Activated CD4-positive, alpha-beta T cell treated with anti-CD3 and anti-CD28 coated beads for 36 hours (primary cell): Measurements from ENCODE around the gene SHH. TPM values are rescaled to one million over a fixed set of nuclear protein-coding genes. Genes with fewer than 3 reads are reported as not detected.

Experiments used
- ATAC-seq: fragments of 200-7000 bp; cut with Tn5 transposase; one replicate; pipeline ENCODE4 v1.10.0; 2021; ENCODE audit warnings: mild to moderate bottlenecking, moderate library complexity
- CTCF ChIA-PET: fragments of 350-600 bp; sonication (Branson Sonifier 250); formaldehyde crosslinking; loops from one replicate; lab custom pipeline; 2021; ENCODE audit warnings: antibody characterized with exemption; lab: Charles Lee
- POLR2A ChIA-PET: fragments of 350-600 bp; sonication (Branson Sonifier 250); formaldehyde crosslinking; loops from one replicate; lab custom pipeline; 2021; ENCODE audit warnings: antibody characterized with exemption, inconsistent platforms; lab: Charles Lee
- DNase-seq: peaks from one replicate; pipeline ENCODE4 v3.0.0-alpha.2; 2020
- H3K27ac Mint-ChIP-seq: one replicate; pipeline ENCODE4 v1.8.0; 2021; ENCODE audit warnings: mixed read lengths
- H3K27me3 Mint-ChIP-seq: one replicate; pipeline ENCODE4 v1.8.0; 2021; ENCODE audit warnings: mixed read lengths
- H3K36me3 Mint-ChIP-seq: one replicate; pipeline ENCODE4 v1.8.0; 2021; ENCODE audit warnings: low read depth, mixed read lengths
- H3K4me1 Mint-ChIP-seq: one replicate; pipeline ENCODE4 v1.8.0; 2021; ENCODE audit warnings: mixed read lengths
- H3K4me3 Mint-ChIP-seq: one replicate; pipeline ENCODE4 v1.8.0; 2021; ENCODE audit warnings: mild to moderate bottlenecking, moderate library complexity, mixed read lengths
- H3K9me3 Mint-ChIP-seq: one replicate; pipeline ENCODE4 v1.8.0; 2021; ENCODE audit warnings: low read depth, mixed read lengths
- intact Hi-C, 2 experiments: fragments of 100-400 bp; cut with DNase I in 1 of 2; cut with micrococcal nuclease in 1 of 2; formaldehyde crosslinking; loops; one replicate each; pipeline versions ENCODE4 v1.14.2 to v1.15.1; 2022 to 2024; cut with DNase I, micrococcal nuclease
- total RNA-seq, 2 experiments: library from RNA; stranded (reverse); gene quantifications; one replicate each; pipeline ENCODE4 v1.2.3, GENCODE V29; 2021

SHH gene
- total RNA-seq, 2 experiments from 2014 or later: not detected

DNA sequence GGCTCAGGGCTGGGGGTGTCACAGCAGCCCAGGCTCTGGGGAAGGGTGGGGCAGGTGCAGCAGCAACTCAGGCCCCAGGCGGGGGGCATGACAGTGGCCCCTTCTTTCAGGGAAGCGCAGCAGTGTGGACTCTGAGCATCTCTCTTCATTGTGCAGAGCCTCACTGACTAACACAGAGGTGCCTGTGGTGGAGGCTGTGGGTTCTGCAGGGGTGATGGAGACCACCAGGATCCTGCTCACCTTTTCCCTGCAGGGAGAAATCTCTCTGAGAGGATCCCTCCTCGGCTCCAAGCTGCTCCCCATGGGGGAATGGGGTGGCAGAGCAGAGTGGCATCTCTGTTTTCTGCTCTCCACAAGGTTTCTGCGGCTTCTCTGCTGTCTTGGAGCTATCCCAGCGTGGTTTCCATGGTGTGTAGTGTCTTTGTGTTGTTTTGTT lies 37.8 kb upstream of the SHH start:
- ATAC-seq (no peak), DNase-seq (no peak)
- no peak overlapping the region for H3K27ac Mint-ChIP-seq
- intact Hi-C loops: no loop called here
- no peaks in the 10 kb centered on the region for H3K4me1 Mint-ChIP-seq
- CTCF ChIA-PET: no interaction called here
- H3K9me3 Mint-ChIP-seq: peaks cover 2% of the 10 kb centered on the region
- POLR2A ChIA-PET: no interaction called here
- H3K4me3 Mint-ChIP-seq: no peak overlapping the region
- no peaks in the 10 kb centered on the region for H3K36me3 Mint-ChIP-seq
- peaks cover 9% of the 10 kb centered on the region for H3K27me3 Mint-ChIP-seq

DNA sequence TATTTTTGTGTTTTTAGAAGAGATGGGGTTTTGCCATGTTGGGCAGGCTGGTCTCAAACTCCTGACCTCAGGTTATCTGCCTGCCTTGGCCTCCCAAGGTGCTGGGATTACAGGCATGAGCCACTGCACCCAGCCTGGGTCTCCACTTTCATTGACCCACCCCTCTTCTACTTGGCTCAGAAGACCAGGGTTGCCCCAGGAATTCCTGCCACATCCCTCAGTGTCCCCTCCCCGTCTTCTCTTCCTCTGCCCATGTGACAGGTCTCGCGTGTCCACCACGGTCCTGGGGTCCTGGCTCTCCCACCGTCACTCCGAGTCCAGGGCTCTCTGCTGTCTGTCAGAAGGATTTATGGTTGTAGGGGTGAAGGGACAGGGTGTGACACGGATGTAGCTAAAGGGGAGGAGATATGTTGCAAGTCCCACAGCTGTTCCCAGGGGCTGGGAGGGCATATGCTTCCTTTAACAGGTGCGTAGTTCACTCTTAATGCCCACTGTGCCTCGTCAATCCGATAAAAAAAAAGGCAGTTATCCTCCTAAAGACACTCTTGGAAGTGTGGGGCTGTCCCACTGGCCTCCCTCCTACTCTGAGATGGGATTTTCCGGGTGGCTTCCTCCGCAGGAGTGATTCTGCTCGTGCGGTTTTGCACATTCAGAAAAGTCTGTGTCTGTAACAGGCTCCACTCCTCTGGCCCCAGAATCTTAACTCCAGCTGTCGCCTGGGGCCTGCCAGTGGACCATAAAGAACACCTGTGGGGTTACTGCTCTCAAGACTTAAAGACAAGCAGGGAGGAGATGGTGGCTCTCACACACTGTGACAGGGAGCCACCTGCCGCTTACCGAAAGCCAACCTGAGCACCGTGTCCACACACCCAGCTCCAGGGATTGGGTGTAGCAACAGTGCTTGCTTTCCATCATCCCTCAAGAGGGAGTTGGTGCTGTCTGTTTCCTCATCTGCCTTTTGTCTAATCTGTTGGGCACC lies 36.7 kb upstream of the SHH start:
- Mint-ChIP-seq H3K4me3 (no peak overlapping the region), H3K4me1 (no peaks in the 10 kb centered on the region), H3K27me3 (peaks cover 9% of the 10 kb centered on the region), H3K36me3 (no peaks in the 10 kb centered on the region), H3K9me3 (no peaks in the 10 kb centered on the region), H3K27ac (no peak overlapping the region)
- intact Hi-C loops: no loop called here
- CTCF ChIA-PET: interaction anchor here (0.7 kb wide), 1 partner anchor 215 kb away, joined by 3 read pairs; no protein-coding TSS in a partner anchor
- no peak for DNase-seq
- POLR2A ChIA-PET: interaction anchor here (0.7 kb wide), 1 partner anchor 533 kb away, joined by 6 read pairs; no protein-coding TSS in a partner anchor
- no peak for ATAC-seq

DNA sequence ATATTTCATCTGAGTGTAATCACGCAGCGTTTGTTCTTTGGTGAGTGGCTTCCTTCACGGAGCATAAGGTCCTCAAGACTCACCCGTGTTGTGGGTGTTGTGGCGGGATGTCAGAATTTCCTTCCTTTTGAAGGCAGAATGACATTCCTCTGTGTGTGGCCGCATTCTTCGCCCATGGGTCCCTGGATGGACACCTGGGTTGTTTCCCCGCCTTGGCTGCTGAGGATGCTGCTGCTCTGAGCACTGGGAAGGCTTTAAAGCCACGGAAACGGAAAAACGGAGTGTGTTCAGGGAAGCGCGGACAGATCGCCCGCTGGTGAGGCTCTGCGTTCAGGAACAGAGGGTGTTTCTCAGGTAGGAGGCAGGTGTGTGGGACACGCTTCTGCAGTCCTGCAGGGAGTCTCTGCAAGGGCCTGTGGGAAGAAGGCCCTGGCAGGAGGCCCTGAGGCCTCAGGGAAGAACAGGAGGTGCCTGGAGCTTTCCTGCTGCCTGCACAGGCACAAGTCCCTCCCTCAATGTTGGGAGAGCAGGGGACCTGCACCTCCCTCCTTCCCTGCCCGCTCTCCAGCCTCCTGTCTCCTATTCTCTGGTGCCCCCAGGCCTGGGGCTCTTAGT lies 35.7 kb upstream of the SHH start:
- Mint-ChIP-seq H3K36me3 (no peaks in the 10 kb centered on the region), H3K4me1 (no peaks in the 10 kb centered on the region), H3K27ac (no peak overlapping the region), H3K27me3 (peaks cover 9% of the 10 kb centered on the region), H3K4me3 (no peak overlapping the region), H3K9me3 (no peaks in the 10 kb centered on the region)
- intact Hi-C loops: no loop called here
- ChIA-PET CTCF (no interaction called here), POLR2A (no interaction called here)
- DNase-seq (no peak), ATAC-seq (no peak)

DNA sequence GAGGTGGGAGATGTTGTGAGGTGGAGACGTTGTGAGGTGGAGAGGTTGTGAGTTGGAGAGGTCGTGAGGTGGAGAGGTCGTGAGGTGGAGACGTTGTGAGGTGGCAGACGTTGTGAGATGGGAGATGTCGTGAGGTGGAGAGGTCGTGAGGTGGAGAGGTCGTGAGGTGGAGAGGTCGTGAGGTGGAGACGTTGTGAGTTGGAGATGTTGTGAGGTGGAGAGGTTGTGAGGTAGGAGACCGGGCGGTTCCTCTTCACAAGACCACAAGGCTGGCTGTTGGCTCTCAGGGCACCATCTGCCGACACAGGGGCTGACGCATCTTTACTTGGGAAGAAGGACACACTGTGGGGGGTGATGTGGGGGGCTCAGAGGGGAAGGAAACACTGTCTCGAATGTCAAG lies 34.7 kb upstream of the SHH start:
- H3K27me3 Mint-ChIP-seq: peaks cover 4% of the 10 kb centered on the region
- intact Hi-C loops: no loop called here
- CTCF ChIA-PET: no interaction called here

DNA sequence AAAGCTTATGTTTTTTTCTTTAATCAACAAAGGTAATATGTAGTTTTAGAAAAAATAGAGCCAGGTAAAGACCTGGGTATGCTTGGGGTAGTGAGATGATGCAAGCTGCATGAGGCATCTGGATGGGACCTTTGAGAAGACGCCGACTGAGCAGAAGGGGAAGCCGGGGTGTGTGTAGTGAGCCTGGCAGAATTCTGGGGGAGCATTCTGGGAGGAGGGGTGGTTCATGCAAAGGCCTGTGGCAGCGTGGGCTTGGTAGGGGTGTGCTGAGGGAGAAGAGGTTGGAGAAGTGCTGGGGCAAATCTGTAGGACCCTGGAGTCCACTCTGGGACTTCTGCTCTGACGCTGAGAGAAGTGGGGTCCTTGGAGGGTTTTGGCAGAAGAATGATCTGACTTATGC lies 33.9 kb upstream of the SHH start:
- intact Hi-C loops: no loop called here

More for the DNA sequence above, 34.7 kb upstream of the SHH start:
- Mint-ChIP-seq H3K27ac (no peak overlapping the region), H3K4me1 (no peaks in the 10 kb centered on the region), H3K4me3 (no peak overlapping the region), H3K36me3 (no peaks in the 10 kb centered on the region), H3K9me3 (no peaks in the 10 kb centered on the region)
- POLR2A ChIA-PET: no interaction called here
- ATAC-seq (no peak), DNase-seq (no peak)

DNA sequence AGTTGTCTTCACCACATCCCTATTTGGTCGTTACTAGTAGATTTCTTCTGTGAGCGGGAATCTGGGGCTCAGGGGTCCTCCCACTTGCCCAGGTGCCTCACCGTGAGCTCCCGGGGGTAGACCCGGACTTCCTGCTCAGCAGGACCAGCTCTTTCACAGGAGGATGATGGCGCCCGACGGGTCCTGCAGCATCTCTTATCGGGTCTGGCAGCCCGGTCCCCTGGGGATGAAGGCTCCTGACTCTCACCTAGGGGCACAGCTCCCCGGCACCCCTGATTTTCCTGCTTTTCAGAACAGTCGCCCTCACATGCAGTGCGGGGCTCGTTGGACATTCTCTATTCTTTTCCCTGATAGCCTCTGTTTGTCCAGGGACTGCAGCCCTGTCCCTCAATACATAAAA lies 33.0 kb upstream of the SHH start:
- DNase-seq (no peak), ATAC-seq (no peak)
- Mint-ChIP-seq H3K27me3 (peaks cover 6% of the 10 kb centered on the region), H3K36me3 (no peaks in the 10 kb centered on the region), H3K4me3 (no peak overlapping the region), H3K9me3 (no peaks in the 10 kb centered on the region), H3K4me1 (no peaks in the 10 kb centered on the region), H3K27ac (no peak overlapping the region)
- intact Hi-C loops: no loop called here
- ChIA-PET CTCF (no interaction called here), POLR2A (no interaction called here)

More for the DNA sequence above, 33.9 kb upstream of the SHH start:
- ChIA-PET CTCF (no interaction called here), POLR2A (no interaction called here)
- no peak overlapping the region for H3K4me3 Mint-ChIP-seq
- no peaks in the 10 kb centered on the region for H3K9me3 Mint-ChIP-seq
- no peaks in the 10 kb centered on the region for H3K36me3 Mint-ChIP-seq
- DNase-seq: no peak
- no peak for ATAC-seq
- no peaks in the 10 kb centered on the region for H3K4me1 Mint-ChIP-seq
- H3K27me3 Mint-ChIP-seq: peaks cover 6% of the 10 kb centered on the region
- H3K27ac Mint-ChIP-seq: no peak overlapping the region

DNA sequence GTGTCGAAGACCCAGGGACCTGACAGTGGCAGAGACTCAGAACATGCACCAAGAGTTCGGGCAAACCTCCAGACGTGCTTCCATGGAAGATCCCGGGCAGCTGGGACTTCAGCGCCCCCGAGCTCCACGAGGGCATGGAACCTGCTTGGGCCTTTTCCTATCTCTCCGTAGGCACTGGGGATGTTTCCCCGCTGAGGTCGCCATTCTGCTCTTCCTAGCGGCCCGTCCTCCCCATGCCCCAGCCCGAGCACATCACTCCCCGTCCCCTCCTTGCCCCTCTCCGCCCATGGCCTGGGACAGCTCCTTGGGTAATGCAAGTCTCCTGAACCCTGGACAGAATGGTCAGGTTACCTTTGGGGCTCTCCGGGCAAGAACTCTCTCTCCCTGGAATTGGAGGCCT lies 32.3 kb upstream of the SHH start:
- Mint-ChIP-seq H3K36me3 (no peaks in the 10 kb centered on the region), H3K27ac (no peak overlapping the region), H3K4me3 (no peak overlapping the region), H3K27me3 (peaks cover 6% of the 10 kb centered on the region), H3K4me1 (no peaks in the 10 kb centered on the region), H3K9me3 (no peaks in the 10 kb centered on the region)
- ATAC-seq: no peak
- CTCF ChIA-PET: no interaction called here
- intact Hi-C loops: no loop called here
- DNase-seq: no peak
- POLR2A ChIA-PET: no interaction called here

DNA sequence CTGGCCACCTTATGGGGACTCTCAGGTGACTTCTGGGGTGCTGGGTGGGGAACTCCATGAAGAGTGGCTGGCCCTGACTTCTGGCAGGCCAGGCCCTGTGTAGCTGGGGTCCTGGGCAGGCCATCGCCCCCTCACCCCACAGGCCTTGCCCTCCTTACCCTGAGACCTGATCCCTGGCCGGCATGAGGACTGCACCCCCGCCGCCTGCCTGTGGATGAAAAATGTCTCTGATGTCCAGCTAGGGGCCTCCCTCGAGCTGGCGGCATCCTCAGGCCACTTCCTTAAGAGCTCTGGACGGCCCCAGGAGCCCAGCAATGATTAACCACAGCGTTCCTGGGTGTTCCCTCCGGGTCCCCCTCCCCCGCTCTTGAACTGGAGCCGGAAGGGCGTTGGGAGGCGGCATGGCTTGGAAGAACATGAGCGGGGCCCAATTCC lies 31.8 kb upstream of the SHH start:
- no peaks in the 10 kb centered on the region for H3K36me3 Mint-ChIP-seq
- H3K27me3 Mint-ChIP-seq: peaks cover 6% of the 10 kb centered on the region
- POLR2A ChIA-PET: no interaction called here
- no peak for ATAC-seq
- no peaks in the 10 kb centered on the region for H3K4me1 Mint-ChIP-seq
- CTCF ChIA-PET: no interaction called here
- intact Hi-C loops: no loop called here
- DNase-seq: no peak
- no peak overlapping the region for H3K4me3 Mint-ChIP-seq
- no peak overlapping the region for H3K27ac Mint-ChIP-seq
- H3K9me3 Mint-ChIP-seq: no peaks in the 10 kb centered on the region

DNA sequence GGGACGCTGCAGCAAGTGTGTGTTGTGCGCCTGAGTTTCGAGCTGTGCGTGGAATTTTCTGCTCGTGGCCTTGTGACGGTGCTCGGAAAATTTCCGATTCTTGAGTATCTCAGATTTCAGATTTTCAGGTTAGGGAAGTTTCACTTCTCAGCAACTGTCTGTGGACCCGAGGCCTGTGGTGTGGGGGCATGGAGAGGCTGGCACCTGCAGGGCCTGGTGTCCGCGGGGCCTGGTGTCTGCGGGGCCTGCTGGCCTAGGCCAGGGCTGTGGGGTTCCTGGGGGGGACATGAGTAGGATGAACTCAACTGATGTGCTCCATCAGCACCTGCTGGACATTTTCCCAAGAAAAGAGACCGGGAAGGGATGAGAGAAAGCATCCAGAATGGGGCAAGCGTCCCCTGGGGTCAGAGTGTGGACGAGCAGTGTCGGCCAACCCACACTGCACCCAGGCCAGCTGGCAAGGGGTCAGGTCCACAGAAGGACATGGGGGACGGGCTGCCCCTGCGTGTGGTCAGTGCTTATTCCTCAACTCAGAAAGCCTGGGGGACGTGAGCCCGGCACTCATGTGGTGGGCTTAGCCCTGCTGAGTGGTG lies 31.3 kb upstream of the SHH start:
- no peaks in the 10 kb centered on the region for H3K9me3 Mint-ChIP-seq
- DNase-seq (no peak), ATAC-seq (no peak)
- POLR2A ChIA-PET: no interaction called here
- no peak overlapping the region for H3K27ac Mint-ChIP-seq
- H3K4me3 Mint-ChIP-seq: no peak overlapping the region
- CTCF ChIA-PET: no interaction called here
- intact Hi-C loops: no loop called here
- no peaks in the 10 kb centered on the region for H3K36me3 Mint-ChIP-seq
- H3K27me3 Mint-ChIP-seq: peaks cover 3% of the 10 kb centered on the region
- H3K4me1 Mint-ChIP-seq: no peaks in the 10 kb centered on the region

DNA sequence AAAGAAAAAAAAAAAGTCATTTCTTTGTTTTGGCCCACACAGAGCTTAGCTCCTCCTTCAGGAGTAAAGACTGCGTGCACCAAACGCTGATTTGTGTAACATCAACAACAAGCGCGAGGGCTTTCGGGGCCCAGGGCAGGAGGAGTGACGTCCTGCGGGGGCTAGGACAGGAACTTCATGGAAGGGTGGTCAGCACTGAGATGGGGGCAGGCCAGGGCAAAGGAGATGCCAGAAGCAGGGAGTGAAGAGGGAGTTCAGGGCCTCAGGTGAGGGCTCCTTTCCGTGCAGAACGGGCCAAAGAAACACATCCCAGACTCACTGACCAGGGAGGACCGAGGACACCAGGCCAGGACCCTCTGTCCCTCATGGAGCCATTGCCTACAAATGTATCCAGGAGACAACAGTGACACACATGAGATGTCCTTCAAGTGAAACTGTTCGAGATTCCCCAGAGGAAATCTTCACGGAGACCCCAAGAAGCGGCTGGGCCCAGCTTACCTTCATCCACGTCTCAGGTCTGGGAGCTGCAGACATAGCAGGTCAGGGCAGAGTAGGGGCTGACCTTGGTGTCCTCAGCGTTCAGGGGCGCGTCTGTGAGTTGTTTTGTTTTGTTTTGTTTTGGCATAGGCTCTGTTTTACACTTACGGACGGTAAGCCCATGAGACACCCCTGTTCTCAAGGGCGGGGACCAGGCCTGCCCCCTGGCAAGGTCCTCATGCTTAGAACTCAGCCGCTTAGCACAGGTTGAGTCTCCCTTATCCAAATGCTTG lies 30.4 kb upstream of the SHH start:
- CTCF ChIA-PET: no interaction called here
- DNase-seq: no peak
- no peaks in the 10 kb centered on the region for H3K9me3 Mint-ChIP-seq

DNA sequence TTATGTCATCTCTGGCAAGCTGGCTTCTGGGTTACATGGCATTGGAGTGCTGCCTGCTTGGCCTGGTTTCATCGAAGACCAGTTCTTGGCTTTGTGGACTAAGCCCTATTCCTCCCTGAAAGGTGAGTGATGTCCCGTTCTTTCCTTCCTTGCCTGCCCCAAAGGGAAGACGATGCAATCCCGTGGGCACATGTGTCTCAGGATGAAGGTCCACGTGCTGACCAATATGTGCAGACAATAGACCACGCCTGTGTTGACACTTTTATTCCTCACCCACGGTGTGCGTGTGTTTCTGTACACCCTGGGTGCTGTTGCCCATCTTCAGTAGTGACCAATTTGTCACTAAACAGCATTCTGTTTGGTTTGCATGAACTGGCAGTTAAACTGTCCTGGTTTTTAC lies 28.6 kb upstream of the SHH start:
- no peaks in the 10 kb centered on the region for H3K9me3 Mint-ChIP-seq
- peaks cover 3% of the 10 kb centered on the region for H3K27me3 Mint-ChIP-seq
- no peak for DNase-seq
- intact Hi-C loops: no loop called here
- no peak for ATAC-seq
- H3K4me3 Mint-ChIP-seq: no peak overlapping the region
- H3K4me1 Mint-ChIP-seq: no peaks in the 10 kb centered on the region
- H3K27ac Mint-ChIP-seq: no peak overlapping the region
- CTCF ChIA-PET: interaction anchor here (0.6 kb wide), 1 partner anchor 1009 kb away, joined by 3 read pairs; no protein-coding TSS in a partner anchor
- POLR2A ChIA-PET: no interaction called here
- no peaks in the 10 kb centered on the region for H3K36me3 Mint-ChIP-seq

More for the DNA sequence above, 30.4 kb upstream of the SHH start:
- no peak overlapping the region for H3K4me3 Mint-ChIP-seq
- H3K36me3 Mint-ChIP-seq: no peaks in the 10 kb centered on the region
- H3K4me1 Mint-ChIP-seq: no peaks in the 10 kb centered on the region
- H3K27ac Mint-ChIP-seq: no peak overlapping the region
- H3K27me3 Mint-ChIP-seq: peaks cover 3% of the 10 kb centered on the region
- ATAC-seq: no peak
- intact Hi-C loops: no loop called here
- POLR2A ChIA-PET: no interaction called here
